GM12892 (cell line): ENCODE measurements around the gene RASGRP4.

Source experiments
- POLR2A ChIP-seq: IDR thresholded peaks from 2 replicates; pipeline ENCODE4 v1.6.1; 2011; ENCODE audit warnings: low read depth, low read length, control low read depth
- POLR2AphosphoS5 ChIP-seq: IDR thresholded peaks from 2 replicates; pipeline ENCODE4 v1.6.1; 2011; ENCODE audit warnings: low read depth, low read length, control low read depth
- TAF1 ChIP-seq: IDR thresholded peaks from 2 replicates; pipeline ENCODE4 v1.6.1; 2011; ENCODE audit warnings: low read depth, mild to moderate bottlenecking, control low read depth, low read length, borderline replicate concordance

DNA sequence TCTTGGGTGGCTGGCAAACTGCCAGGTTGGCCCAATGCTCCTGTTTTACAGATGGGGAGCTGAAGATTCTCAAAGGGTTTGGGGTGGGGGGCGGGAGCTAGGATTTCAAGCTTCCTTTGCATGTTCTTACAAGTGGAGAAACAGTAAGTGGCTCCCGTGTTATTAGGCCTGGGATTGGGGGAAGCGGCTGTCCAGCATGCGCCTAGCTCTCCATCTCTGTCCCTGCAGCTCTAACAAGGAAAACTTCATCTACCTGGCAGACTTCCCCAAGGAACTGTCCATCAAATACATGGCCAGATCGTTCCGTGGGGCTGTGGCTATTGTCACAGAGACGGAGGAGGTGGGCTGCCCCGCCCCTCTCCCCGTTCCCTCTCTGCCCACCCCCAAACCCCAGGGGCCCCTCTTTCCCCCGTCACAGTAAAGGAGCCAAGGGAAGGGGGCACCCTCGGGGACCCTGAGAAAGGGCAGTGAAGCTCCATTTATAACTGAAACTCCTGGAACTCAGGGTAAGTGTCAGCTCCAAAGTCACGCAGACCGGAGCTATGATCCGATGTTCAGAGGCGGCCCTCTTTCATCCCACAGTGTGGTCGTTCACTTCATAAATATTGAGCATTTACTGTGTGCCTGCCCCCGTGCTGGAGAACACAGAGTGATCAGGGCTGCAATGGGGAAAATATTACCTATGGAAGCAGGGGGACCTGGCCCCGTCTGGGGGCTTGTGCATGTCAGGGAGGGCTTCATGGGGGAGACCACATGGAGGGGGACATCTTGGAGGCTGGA is 66.6 kb downstream of the RASGRP4 start:
- TF ChIP-seq POLR2AphosphoS5 (no peak), POLR2A (no peak), TAF1 (no peak)
